DMS114 treated with DMSO at 0.1 percent for 48 hours (cell line): ENCODE measurements around the gene POM121L2.
"Not testable (repeated sequence)": the region's sequence is repeated elsewhere in the genome, so short reads cannot be mapped to it uniquely, and the experiment has no call there.

ENCODE experiments used
- DNase-seq: peaks from one replicate; lab custom pipeline; 2025; ENCODE audit not compliant: unreplicated experiment; lab: John Stamatoyannopoulos, UW

The POM121L2 gene

GRCh38 chr6:27294409-27294808 is 17.7 kb downstream of the POM121L2 start:
- no peak for DNase-seq

GRCh38 chr6:27293436-27294098 is 18.5 kb downstream of the POM121L2 start:
- DNase-seq, result peak; percentile 66

- no peak for DNase-seq
Measured at GRCh38 chr6:27290850-27291208, 21.2 kb downstream of the POM121L2 start.

GRCh38 chr6:27290065-27290849 is 21.8 kb downstream of the POM121L2 start:
- no peak for DNase-seq

- no peak for DNase-seq
Measured at GRCh38 chr6:27288136-27289044, 23.7 kb downstream of the POM121L2 start.

GRCh38 chr6:27287751-27288135 is 24.3 kb downstream of the POM121L2 start:
- DNase-seq, result no peak

- DNase-seq, result no peak
Measured at GRCh38 chr6:27286141-27286540, 25.9 kb downstream of the POM121L2 start.

GRCh38 chr6:27283279-27283678 is 28.8 kb downstream of the POM121L2 start:
- no peak for DNase-seq

- DNase-seq, result no peak
Measured at GRCh38 chr6:27281569-27281968, 30.5 kb downstream of the POM121L2 start.

- DNase-seq, result no peak
Measured at GRCh38 chr6:27281105-27281539, 31.0 kb downstream of the POM121L2 start.

GRCh38 chr6:27280540-27281000 is 31.5 kb downstream of the POM121L2 start:
- DNase-seq, result no peak

- peak; percentile 83 for DNase-seq
Measured at GRCh38 chr6:27280064-27280539, 32.0 kb downstream of the POM121L2 start.

- DNase-seq, result no peak
Measured at GRCh38 chr6:27279513-27280063, 32.5 kb downstream of the POM121L2 start.

- no peak for DNase-seq
Measured at GRCh38 chr6:27275025-27275956, 36.8 kb downstream of the POM121L2 start.

- DNase-seq, result no peak
Measured at GRCh38 chr6:27273783-27274182, 38.3 kb downstream of the POM121L2 start.

GRCh38 chr6:27268803-27269202 is 43.3 kb downstream of the POM121L2 start:
- DNase-seq, result no peak

GRCh38 chr6:27267857-27268434 is 44.1 kb downstream of the POM121L2 start:
- DNase-seq, result no peak

GRCh38 chr6:27267003-27267402 is 45.1 kb downstream of the POM121L2 start:
- not testable (repeated sequence) for DNase-seq

- DNase-seq, result no peak
Measured at GRCh38 chr6:27263886-27264285, 48.2 kb downstream of the POM121L2 start.
